ENCODE results near the gene COQ9.
"Not testable (repeated sequence)": the region's sequence is repeated elsewhere in the genome, so short reads cannot be mapped to it uniquely, and the experiment has no call there.

Gene COQ9

DNA sequence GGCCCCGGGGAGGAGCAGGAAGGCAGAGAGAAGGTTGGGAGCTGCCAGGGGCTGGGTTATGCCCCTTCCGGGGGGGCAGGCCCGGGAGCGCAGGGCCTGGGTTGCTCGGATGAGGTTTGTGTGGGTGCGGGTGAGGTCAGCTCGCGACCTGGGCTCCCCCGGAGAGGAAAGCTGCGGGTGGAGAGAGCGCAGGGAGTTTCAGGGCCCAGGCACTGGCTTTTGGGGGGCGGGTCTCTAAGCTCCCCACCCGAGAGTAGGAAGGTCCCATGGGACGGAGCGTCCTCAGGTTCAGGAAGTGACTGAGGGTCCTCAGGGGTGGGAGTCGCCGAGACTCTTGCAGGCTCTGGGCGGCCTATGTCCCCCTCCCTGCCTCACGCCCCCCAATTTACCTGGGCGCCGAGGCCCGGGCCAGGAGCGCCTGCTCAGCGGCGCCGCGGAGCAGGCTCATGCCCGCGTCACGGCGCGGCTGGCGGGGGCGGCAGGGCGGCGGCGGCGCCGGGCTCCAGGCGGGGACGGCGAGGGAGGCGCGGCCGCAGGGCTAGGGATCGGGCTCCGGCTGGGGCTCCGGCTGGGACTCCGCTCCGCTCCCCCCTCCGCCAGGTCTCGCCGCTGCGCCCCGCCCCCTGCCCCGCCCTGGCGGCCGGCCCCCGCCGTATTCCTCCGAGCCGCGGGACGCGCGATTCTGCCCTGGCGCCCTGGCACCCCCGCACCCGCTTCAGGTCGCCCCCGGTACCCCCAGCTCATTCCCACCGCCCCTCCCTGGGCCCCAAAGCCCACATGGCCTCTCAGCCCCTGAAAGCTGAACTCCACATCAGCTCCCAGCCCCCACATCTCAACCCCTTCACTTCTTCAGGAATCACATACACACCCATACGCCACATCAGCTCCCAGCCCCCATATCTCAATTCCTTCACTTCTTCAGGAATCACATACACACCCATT lies 38.9 kb downstream of the COQ9 start, which contains the start of gene DOK4:
Gene DOK4, minus strand, starts transcription at position 578 of the 942 bp plus-strand sequence. CDS start 6,986 bp downstream, outside the sequence.
- peak; percentile 86 for DNase-seq

DNA sequence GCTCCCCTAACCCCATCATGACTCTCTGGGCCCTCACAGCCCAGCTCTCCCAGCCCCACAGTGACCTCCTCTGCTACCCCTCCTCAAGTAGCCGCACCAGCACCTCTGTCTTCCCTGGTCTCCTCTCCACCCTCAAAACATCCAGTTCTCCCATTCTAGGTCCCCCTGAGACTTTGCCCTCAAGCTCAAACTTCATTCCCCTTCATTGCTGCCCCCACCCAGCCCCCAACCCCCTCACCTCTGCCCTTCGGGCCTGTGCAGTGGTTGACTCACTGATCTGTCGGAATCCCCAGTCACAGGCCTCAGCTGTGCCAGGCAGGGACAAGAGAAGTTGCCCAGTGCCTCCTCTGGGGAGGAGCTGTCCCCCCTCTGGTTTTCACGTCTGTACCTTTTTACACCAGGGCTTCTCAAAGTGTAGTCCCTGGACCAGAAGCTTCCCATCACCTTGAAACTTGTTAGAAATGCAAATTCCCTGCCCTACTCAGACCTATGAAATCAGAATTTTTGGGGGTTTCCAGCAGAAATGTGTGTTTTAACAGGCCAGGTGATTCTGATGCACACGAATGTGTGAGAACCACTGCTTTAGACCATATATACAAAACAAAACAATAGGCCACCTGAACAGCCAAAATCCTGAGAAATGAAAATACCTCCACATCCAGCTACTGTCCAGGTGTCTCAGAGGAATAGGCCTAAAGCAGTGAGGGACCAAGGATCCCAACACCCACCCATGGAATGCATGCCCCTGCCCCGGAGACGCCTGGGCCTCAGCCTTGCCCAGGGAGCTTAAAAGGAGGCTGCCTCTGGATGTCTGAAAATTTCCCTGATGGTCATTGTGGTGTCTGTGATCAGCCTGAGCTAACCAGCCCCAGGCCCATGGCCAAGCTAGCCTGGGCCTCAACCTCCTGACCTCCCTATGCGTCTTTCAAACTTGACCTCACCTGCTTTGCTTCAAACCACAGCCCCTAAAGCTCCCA lies 39.9 kb downstream of the COQ9 start:
- DNase-seq, result no peak

DNA sequence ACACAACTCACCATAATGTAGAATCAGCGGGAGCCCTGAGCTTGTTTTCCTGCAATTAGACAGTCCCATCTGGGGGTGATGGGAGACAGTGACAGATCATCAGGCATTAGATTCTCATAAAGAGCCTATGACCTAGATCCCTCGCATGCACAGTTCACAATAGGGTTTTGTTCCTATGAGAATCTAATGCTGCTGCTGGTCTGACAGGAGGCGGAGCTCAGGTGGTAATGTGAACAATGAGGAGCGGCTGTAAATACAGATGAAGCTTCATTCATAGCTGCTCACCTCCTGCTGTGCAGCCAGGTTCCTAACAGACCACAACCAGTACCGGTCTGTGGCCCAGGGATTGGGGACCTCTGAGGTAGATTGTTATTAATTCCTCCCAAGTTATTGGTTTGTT lies 42.0 kb downstream of the COQ9 start:
- DNase-seq, result no peak

DNA sequence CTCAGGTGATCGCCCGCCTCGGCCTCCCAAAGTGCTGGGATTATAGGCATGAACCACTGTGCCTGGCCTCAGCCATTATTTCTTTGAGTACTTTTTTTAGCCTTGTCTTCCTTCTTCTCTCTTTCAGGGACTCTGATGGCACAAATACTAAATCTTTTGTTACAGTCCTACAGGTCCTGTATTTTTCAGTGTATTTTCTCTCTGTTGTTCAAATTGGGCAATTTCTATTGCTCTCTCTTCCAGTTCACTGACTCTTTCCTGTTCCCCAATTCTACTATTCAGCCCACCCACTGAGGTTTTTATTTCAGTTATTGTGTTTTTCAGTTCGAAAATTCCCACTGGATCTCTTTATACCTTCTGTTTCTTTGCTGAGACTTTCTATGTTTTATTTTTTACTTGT lies 46.5 kb downstream of the COQ9 start:
- no peak for DNase-seq

DNA sequence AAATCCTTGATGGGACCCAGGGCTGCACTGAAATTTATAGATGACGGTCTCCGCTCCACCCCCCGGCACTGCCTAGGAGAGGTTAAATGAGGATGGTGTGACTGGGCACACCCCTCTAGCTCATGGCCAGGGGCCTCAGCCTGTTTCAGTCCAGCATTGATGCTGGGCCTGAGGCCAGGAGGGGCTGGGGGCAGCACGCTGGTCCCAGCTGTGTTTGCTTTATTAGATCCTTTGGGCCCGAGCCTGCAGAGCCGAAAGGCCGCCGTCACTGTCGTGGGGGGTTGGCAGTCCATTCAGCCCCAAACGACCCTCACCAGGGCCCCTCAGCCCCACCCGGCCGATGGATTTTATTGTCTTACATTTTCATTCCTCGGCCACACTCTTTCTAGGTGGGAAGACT lies 49.8 kb downstream of the COQ9 start:
- no peak for DNase-seq

DNA sequence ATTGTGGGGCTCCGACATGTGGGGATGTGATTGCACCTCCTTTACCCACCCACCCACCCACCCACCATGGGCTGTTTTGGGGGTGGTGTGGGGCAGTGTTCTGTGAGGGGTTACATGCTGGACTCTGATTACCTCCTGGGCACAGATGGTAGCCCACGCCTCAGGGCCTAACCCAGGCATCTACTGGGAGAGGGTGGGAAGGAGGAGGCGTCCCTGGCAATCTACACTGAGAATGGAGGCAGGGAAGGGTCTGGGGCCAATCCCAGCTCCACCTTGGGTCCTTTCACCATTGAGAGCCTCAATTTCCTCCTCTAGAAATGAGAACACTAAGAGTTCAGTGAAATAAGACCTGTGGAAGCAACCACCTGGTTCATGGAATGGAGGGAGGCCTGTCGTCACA lies 50.8 kb downstream of the COQ9 start:
- DNase-seq, result no peak

DNA sequence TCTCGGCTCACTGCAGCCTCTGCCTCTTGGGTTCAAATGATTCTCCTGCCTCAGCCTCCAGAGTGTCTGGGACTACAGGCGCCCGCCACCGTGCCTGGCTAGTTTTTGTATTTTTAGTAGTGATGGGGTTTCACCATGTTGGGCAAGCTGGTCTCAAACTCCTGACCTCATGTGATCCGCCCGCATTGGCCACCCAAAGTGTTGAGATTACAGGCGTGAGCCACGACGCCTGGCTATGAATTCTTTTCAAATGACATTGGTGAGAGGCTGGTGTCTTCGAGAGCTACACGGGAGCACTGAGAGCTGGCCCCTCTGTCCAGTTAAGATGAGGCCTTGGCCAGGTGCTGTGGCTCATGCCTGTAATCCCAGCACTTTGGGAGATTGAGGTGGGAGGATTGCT lies 52.7 kb downstream of the COQ9 start:
- not testable (repeated sequence) for DNase-seq

DNA sequence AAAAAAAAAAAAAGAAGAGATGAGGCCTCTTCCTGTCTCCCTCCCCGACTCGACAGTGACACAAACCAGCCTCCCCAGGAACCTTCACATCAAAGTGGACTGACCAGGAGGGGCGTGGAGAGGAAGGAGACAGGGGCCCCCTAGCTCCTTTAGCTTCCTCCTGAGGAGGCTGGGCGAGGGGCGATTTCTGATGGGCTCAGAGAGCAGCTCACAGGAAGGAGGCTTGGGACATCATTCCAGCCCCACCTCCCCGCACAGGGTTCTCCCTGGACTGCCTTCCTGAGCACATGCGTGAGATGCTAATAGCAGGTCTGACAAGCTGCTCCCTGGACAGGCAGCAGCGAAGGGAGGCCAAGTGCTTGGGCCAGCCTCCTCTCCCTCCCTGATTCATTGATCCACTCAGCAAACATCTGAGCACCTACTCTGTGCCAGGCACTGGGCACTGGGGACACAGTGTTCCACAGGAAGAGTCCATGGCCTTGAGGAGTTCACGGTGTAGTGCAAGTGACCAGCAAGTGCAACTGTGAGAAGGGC lies 53.4 kb downstream of the COQ9 start:
- DNase-seq, result no peak

DNA sequence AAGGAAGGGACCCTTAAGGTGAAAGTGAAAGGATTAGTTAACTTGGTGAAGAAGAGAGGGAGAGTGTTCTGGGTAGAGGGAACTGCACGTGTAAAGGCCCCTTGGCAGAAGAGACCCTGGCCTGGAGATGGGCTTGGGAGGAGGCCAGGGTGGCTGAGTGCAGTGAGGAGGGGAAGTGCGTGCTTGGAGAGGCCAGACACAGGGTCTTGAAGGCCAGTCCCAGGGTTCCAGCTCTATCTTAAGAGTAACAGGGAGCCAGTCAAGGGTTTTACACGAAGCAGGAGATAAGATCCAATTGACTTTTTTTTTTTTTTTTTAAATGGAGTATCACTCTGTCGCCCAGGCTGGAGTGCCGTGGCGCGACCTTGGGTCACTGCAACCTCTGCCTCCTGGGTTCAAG lies 54.2 kb downstream of the COQ9 start:
- no peak for DNase-seq

DNA sequence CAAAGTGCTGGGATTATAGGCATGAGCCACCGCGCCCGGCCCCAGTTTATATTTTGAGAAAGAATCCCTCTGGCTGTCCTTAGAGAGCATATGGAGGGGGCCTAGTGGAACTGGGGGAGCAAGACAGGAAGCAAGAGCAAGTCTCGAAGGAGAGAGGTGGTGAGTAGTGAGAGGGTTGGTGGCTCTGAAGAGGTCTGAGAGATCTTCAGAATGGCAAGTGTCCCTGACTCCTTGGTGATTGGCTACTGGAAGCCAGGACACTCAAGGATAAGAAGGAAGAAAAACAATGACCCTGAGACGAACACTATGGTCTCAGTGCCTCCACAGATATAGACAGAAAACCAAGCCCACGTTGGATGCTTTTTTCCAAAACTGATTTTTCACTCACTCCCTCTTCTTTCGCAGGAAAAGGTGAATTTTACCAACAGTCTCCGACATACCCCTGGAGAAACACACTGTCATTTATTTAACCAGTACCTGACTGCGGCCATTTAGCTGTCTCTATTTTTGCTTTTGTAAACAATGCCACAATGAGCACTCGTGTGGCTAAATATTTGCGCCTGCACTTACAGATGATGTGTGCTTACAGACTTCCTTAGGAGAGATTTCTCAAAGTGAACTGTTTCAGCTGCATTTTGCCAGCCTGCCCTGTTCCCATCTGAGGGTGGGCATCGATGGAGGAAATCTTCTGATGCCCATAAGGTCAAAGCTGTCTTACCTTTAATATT lies 54.9 kb downstream of the COQ9 start:
- DNase-seq, result no peak

DNA sequence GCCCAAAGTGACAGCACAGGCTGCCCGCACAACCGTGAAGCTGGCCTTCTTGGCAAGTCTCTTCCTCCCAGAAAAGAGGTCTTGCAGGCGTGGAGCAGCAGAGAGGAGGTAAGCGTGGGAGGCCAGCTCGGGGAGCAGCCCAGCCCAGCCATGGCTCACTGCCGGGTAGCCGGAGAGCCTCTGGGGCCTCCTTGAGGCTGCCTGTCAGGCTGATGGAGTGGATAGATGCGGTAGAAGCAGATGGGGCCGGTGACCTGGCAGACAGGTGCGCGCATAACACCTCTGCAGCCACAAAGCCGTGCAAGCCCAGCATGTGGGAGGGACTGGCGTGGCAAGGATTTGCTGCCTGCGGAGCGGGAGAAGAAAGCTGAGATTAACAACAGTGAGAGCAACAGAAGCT lies 56.1 kb downstream of the COQ9 start:
- DNase-seq, result no peak

DNA sequence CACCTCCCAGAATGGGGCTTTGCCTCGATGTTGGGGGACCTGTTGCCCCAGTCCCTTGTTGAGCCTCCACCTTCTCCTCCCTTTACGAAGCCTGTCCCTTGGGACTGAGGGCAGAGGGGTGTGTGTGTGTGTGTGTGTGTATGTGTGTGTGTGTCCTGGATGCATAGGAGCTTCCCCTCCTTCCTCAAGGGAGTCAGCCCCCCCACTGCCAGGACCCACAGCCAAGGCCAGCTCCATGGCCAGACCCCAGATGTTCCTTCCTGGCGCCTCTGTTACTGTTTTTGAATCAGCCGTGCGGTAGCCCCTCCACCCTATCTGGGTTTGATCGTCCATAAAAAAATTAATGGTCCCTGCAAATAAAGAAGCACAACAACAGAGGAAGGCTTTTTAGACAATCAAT lies 56.7 kb downstream of the COQ9 start:
- DNase-seq, result no peak

DNA sequence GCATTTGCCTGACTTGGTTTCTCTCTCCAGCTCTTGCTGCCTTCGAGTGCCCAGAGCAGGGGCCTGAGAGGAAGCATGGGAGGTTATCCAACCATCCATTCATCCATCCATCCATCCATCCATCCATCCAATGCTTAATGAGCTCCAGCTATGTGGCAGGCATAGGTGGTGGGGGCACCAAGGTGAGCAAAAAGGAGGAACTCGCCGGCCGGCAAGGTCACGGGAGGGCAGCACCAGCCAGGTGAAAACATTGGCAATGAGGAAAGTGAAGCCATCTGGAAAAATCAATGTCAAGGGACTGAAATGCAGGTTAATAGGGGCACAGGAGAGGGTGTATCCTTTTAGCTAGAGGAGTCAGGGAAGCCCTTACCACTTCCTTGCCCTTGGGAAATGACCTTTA lies 57.2 kb downstream of the COQ9 start:
- DNase-seq, result no peak

DNA sequence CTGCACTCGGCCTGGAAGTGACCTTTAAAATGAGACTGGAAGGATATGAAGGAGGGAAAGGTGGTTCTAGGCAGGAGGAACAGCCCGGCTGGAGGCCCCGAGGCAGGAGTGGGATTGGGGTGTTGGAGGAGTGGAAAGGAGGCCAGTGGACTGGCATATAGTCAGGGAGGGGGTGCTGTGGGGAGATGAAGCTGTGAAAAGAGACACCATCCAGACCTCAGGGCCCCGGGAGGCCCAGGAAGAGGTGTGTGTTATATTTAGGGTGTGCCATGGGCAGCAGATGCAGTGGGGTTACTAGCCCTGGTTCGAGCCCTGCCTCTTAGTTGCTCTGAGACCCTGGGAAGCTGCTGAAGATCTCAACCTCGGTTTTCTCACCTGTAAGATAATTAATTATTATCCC lies 57.9 kb downstream of the COQ9 start:
- DNase-seq, result no peak

DNA sequence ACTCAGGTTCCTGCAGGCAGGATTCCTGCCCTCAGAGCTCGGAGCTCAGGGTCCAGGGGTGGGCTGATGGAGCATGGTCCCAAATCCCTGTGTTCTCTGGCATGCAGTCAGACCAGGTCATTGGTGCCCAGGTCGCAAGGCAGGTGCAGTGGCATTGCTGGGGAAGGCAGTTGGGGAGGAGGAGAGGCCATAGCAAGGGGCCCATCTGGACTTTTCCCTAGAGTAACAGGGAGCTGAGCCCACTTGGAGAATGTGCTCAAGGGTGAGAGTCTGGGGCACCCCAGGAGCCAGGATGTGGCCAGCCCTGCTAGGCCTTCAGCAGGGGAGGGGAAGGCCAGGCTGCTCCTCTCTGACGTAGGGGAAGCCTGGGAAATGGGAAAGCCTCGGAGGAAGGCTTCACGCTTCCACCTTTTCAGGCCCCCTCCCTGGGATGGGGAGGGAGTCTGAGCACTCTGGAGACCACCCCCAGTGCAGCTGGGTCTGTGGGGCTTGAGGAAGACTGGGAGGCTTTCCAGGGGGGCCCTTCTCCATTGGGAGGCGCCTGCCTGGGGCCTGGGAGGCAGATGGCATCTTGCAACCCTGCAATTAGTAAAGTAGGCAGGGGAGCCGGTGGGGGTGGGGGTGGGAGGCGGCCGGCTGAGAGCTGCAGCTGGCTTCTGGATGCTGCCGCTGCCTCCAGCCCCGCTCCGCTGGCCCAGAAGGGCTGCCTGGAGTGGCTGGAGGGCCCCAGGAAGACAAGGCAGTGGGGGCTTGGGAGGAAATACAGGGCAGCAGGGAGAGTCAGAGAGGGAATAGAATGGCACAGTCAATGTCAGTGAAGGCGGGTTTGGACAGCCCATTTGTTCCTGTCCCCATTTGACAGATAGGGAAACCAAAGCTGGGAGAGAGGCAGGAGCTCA lies 60.1 kb downstream of the COQ9 start:
- peak; percentile 68 for DNase-seq

DNA sequence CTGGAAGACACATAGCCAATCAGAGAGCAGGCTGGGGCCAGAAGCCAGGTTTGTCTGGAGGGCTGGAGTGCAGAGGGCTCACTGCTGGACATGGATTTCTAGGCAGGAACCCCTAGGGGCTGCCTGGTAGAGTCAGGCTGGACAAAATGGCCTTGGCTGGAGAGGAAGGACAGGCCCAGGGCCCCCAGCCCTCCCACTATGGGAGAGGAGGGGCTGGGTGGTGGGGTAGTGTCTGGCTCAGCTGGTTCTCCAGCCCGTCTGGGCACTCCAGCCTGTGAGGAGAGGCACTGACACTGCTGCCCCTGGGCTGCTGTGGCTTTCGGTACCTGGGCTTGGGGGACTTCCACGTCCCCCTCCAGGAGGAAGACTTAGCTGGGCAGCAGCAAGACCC lies 60.8 kb downstream of the COQ9 start:
- DNase-seq, result no peak

DNA sequence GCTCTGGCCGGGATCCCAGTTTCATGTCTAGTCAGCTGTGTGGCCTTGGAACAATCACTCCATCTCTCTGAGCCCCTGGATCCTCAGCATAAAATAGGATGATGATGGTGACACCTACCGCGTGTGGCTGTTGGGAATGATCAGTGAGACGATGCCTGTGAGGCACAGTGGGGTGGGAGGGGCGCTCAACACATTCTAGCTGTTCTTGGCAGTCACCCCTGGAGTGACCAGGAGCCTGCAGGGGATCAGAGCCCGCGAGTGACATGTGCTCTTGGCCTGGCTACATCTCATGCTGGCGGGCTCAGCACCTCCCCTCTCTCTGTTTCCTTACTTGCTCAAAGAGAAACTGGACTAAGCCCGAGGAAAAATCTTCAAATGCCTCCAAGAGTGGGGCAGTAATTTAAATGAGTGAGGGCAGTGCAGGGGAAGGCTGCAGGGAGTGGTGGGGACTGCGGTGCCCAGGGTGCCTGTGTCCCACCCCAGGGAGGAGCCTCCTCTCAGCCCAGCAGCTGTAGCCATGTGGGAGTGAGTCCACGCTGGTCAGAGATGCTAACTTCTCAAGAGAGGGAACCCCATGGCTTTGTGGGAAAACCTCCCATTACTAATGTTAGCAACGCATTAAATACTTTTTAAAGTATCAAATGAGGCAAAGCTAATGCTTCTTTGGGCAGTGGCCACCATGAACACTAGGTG lies 62.1 kb downstream of the COQ9 start:
- no peak for DNase-seq

DNA sequence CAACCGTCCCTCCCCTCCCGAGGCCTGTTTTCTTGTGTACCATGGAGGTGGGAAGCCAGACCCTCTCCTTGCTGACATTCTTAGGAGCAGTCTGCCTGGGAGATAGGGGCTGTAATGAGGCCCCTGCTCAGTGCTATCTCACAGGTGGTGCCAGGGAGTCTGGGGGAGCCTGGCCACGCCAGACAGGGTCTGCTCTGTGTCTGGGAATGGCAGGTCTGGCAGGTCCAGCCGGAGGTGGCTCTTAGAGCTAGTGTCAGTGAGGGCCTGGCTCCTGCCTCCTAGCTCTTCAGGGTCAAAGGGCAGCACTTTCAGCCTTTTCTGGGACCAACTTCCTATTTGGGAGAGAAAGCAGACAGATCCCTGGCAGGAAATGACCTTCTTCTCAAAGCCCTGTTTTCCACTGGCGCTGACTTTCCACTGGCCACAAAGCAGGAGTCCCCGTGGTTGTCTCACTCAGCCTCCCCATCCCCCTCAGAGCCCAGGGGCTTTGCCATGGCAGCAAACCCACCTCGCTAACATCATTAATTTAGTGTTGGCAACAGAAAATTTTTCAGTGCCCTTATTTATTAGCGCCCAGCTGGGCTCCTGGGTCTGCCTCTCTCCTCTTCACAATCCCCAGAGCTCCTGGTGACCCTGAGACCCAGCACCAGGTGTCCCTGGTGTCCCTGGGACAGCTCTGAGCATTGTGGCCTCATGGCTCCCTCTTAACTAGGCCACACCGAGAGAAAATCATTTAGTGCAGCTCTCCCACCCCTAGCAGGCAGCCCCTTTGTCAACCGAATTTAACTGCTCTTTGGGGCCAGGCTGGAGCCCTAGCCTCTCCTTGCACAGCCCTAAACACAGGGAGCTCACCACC lies 63.0 kb downstream of the COQ9 start:
- peak; percentile 46 for DNase-seq
